GM12878 (cell line): ENCODE results near the gene APOA5. TPM values are rescaled to one million over a fixed set of nuclear protein-coding genes. Genes with fewer than 3 reads are reported as not detected.

Experiments
- CEBPB ChIP-seq, 2 experiments: fragments of 150-350 bp in 1 of 2; IDR thresholded peaks; 2 replicates each; pipeline ENCODE4 v1.6.1; 2012 to 2014; ENCODE audit warnings: low read depth in 2 of 2, low read length in 2 of 2, borderline replicate concordance in 1 of 2, inconsistent platforms in 1 of 2
- DPF2 ChIP-seq: fragments of 450-650 bp; IDR thresholded peaks from 2 replicates; pipeline ENCODE4 v1.6.1; 2017; ENCODE audit warnings: mild to moderate bottlenecking
- ESRRA ChIP-seq: IDR thresholded peaks from 2 replicates; pipeline ENCODE4 v1.6.1; 2012; ENCODE audit warnings: mild to moderate bottlenecking, low read length, improper control_type of control experiment
- GABPA ChIP-seq: IDR thresholded peaks from 2 replicates; pipeline ENCODE4 v1.6.1; 2014; ENCODE audit warnings: antibody characterized with exemption, low read depth, mild to moderate bottlenecking, inconsistent platforms
- HCFC1 ChIP-seq: fragments of 150-350 bp; IDR thresholded peaks from 2 replicates; pipeline ENCODE4 v1.6.1; 2014; ENCODE audit warnings: low read length
- HDAC6 ChIP-seq: fragments of 200-600 bp; sonication (generic); IDR thresholded peaks from one replicate; pipeline ENCODE4 v1.8.0; 2017; ENCODE audit warnings: antibody characterized with exemption; ENCODE audit not compliant: unreplicated experiment
- IKZF1 ChIP-seq: fragments of 450-650 bp; conservative IDR thresholded peaks from 2 replicates; pipeline ENCODE4 v1.6.1; 2017; ENCODE audit warnings: antibody characterized with exemption, mild to moderate bottlenecking
- MTA2 ChIP-seq: fragments of 450-650 bp; IDR thresholded peaks from 2 replicates; pipeline ENCODE4 v1.6.1; 2016; ENCODE audit warnings: low read depth, mild to moderate bottlenecking, moderate library complexity
- NBN ChIP-seq: fragments of 450-650 bp; IDR thresholded peaks from 2 replicates; pipeline ENCODE4 v1.6.1; 2016
- NR2C2 ChIP-seq: IDR thresholded peaks from 2 replicates; pipeline ENCODE4 v1.6.1; 2011; ENCODE audit warnings: borderline replicate concordance, low read depth; ENCODE audit not compliant: control insufficient read depth, insufficient read length
- RAD51 ChIP-seq: fragments of 450-650 bp; IDR thresholded peaks from 2 replicates; pipeline ENCODE4 v1.6.1; 2016; ENCODE audit warnings: moderate library complexity, mild to moderate bottlenecking, inconsistent platforms
- RCOR1 ChIP-seq: conservative IDR thresholded peaks from 2 replicates; pipeline ENCODE4 v1.6.1; 2012; ENCODE audit warnings: low read depth, low read length, improper control_type of control experiment
- RUNX3 ChIP-seq: IDR thresholded peaks from 2 replicates; pipeline ENCODE4 v1.6.1; 2012; ENCODE audit warnings: low read length, inconsistent platforms
- SIN3A ChIP-seq: IDR thresholded peaks from 2 replicates; pipeline ENCODE4 v1.6.1; 2012; ENCODE audit warnings: low read depth, low read length, improper control_type of control experiment
- SRF ChIP-seq, 2 experiments: IDR thresholded peaks; 2 replicates each; pipeline ENCODE4 v1.6.1; 2011; ENCODE audit warnings: low read depth in 2 of 2, low read length in 2 of 2, mild to moderate bottlenecking in 1 of 2, moderate library complexity in 1 of 2
- STAT1 ChIP-seq: fragments of 450-650 bp; conservative IDR thresholded peaks from 2 replicates; pipeline ENCODE4 v1.6.1; 2014; ENCODE audit warnings: antibody characterized with exemption, mild to moderate bottlenecking
- STAT3 ChIP-seq: IDR thresholded peaks from 2 replicates; pipeline ENCODE4 v1.6.1; 2011; ENCODE audit warnings: low read depth, low read length, improper control_type of control experiment
- ZNF622 ChIP-seq: fragments of 450-650 bp; IDR thresholded peaks from 2 replicates; pipeline ENCODE4 v1.6.1; 2017; ENCODE audit warnings: mild to moderate bottlenecking, inconsistent platforms
- polyA plus RNA-seq, 11 experiments: library from polyadenylated mRNA; depleted of rRNA in 4 of 11; unstranded in 6 of 11; stranded (reverse) in 5 of 11; fragments of >200 nt; fragmentation: Nextera tagmentation in 4 of 11; fragmentation: Illumina TruSeq in 1 of 11; extraction: Ambion mirVana in 4 of 11; extraction: Trizol in 1 of 11; gene quantifications; 1 replicate in 1 of 11; 2 replicates in 10 of 11; pipeline versions ENCODE4 v1.2.1 to v1.2.3, GENCODE V29; 2011 to 2016; ENCODE audit warnings: inconsistent platforms in 2 of 11, missing spikeins in 2 of 11, low read depth in 1 of 11
- total RNA-seq, 4 experiments: library from RNA; depleted of rRNA in 3 of 4; stranded (reverse); fragments of >200 nt in 3 of 4; fragmentation: Illumina TruSeq in 1 of 4; extraction: Trizol in 1 of 4; gene quantifications; 2 replicates each; pipeline versions ENCODE4 v1.2.1 to v1.2.3, GENCODE V29; 2013 to 2021
- TF ChIP-seq, protein P1 (sequence below): fragments of 450-650 bp; IDR thresholded peaks from 2 replicates; pipeline ENCODE4 v1.6.1; 2018; ENCODE audit warnings: mild to moderate bottlenecking, low read depth, moderate library complexity; ENCODE audit not compliant: partially characterized antibody
- TF ChIP-seq, protein P2 (sequence below): fragments of 450-650 bp; IDR thresholded peaks from 2 replicates; pipeline ENCODE4 v1.6.1; 2016; ENCODE audit warnings: mild to moderate bottlenecking
- TF ChIP-seq, protein P3 (sequence below): IDR thresholded peaks from 2 replicates; pipeline ENCODE4 v1.6.1; 2011; ENCODE audit warnings: borderline replicate concordance, low read depth, mild to moderate bottlenecking, moderate library complexity, low read length; ENCODE audit not compliant: insufficient read depth, poor library complexity, severe bottlenecking
- TF ChIP-seq, protein P4 (sequence below): fragments of 450-650 bp; formaldehyde crosslinking; IDR thresholded peaks from 2 replicates; pipeline ENCODE4 v1.4.0; 2020; ENCODE audit warnings: mild to moderate bottlenecking, moderate library complexity

The APOA5 gene
- total and polyA plus RNA-seq, 10 of the 15 experiments (the other 5 are each of a cell fraction or from before 2014, with no cell fraction given) = 0.15 TPM; not detected in 9

- TF ChIP-seq RUNX3 (peak; percentile 89), RCOR1 (no peak), NR2C2 (no peak), IKZF1 (peak; percentile 75; the same call in 1 of the 2 replicates), ESRRA (no peak), RAD51 (no peak), SIN3A (peak; percentile 86; the same call in 1 of the 2 replicates), SRF (IDR thresholded peaks at IDR 0.05; ENCODE audit: low read depth in 2 of 2, low read length in 2 of 2) (peak in 1 of 2 experiments; percentile 14; a peak in 1 of 4 replicates), DPF2 (no peak), HDAC6 (peak; percentile 48), GABPA (peak; percentile 88), MTA2 (peak; percentile 33; the same call in 1 of the 2 replicates), NBN (peak; percentile 63; the same call in 1 of the 2 replicates), HCFC1 (peak; percentile 52; the same call in 1 of the 2 replicates), ZNF622 (no peak), CEBPB (IDR thresholded peaks at IDR 0.05; ENCODE audit: borderline replicate concordance in 1 of 2, low read depth in 2 of 2, low read length in 2 of 2) (no peak), STAT3 (no peak), STAT1 (no peak)
- TF ChIP-seq, protein P1, sequence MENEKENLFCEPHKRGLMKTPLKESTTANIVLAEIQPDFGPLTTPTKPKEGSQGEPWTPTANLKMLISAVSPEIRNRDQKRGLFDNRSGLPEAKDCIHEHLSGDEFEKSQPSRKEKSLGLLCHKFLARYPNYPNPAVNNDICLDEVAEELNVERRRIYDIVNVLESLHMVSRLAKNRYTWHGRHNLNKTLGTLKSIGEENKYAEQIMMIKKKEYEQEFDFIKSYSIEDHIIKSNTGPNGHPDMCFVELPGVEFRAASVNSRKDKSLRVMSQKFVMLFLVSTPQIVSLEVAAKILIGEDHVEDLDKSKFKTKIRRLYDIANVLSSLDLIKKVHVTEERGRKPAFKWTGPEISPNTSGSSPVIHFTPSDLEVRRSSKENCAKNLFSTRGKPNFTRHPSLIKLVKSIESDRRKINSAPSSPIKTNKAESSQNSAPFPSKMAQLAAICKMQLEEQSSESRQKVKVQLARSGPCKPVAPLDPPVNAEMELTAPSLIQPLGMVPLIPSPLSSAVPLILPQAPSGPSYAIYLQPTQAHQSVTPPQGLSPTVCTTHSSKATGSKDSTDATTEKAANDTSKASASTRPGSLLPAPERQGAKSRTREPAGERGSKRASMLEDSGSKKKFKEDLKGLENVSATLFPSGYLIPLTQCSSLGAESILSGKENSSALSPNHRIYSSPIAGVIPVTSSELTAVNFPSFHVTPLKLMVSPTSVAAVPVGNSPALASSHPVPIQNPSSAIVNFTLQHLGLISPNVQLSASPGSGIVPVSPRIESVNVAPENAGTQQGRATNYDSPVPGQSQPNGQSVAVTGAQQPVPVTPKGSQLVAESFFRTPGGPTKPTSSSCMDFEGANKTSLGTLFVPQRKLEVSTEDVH = no peak
- TF ChIP-seq, protein P2, sequence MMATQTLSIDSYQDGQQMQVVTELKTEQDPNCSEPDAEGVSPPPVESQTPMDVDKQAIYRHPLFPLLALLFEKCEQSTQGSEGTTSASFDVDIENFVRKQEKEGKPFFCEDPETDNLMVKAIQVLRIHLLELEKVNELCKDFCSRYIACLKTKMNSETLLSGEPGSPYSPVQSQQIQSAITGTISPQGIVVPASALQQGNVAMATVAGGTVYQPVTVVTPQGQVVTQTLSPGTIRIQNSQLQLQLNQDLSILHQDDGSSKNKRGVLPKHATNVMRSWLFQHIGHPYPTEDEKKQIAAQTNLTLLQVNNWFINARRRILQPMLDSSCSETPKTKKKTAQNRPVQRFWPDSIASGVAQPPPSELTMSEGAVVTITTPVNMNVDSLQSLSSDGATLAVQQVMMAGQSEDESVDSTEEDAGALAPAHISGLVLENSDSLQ = peak; percentile 24; the same call in 1 of the 2 replicates
- TF ChIP-seq, protein P3, sequence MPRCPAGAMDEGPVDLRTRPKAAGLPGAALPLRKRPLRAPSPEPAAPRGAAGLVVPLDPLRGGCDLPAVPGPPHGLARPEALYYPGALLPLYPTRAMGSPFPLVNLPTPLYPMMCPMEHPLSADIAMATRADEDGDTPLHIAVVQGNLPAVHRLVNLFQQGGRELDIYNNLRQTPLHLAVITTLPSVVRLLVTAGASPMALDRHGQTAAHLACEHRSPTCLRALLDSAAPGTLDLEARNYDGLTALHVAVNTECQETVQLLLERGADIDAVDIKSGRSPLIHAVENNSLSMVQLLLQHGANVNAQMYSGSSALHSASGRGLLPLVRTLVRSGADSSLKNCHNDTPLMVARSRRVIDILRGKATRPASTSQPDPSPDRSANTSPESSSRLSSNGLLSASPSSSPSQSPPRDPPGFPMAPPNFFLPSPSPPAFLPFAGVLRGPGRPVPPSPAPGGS = no peak
- TF ChIP-seq, protein P4, sequence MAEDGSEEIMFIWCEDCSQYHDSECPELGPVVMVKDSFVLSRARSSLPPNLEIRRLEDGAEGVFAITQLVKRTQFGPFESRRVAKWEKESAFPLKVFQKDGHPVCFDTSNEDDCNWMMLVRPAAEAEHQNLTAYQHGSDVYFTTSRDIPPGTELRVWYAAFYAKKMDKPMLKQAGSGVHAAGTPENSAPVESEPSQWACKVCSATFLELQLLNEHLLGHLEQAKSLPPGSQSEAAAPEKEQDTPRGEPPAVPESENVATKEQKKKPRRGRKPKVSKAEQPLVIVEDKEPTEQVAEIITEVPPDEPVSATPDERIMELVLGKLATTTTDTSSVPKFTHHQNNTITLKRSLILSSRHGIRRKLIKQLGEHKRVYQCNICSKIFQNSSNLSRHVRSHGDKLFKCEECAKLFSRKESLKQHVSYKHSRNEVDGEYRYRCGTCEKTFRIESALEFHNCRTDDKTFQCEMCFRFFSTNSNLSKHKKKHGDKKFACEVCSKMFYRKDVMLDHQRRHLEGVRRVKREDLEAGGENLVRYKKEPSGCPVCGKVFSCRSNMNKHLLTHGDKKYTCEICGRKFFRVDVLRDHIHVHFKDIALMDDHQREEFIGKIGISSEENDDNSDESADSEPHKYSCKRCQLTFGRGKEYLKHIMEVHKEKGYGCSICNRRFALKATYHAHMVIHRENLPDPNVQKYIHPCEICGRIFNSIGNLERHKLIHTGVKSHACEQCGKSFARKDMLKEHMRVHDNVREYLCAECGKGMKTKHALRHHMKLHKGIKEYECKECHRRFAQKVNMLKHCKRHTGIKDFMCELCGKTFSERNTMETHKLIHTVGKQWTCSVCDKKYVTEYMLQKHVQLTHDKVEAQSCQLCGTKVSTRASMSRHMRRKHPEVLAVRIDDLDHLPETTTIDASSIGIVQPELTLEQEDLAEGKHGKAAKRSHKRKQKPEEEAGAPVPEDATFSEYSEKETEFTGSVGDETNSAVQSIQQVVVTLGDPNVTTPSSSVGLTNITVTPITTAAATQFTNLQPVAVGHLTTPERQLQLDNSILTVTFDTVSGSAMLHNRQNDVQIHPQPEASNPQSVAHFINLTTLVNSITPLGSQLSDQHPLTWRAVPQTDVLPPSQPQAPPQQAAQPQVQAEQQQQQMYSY = no peak
Observed at GRCh38 chr11:116787786-116788486, 3.7 kb downstream of the APOA5 start, which contains the start of gene ZPR1 (continued).
